ENCODE measurements around the gene LARP1.

DNA sequence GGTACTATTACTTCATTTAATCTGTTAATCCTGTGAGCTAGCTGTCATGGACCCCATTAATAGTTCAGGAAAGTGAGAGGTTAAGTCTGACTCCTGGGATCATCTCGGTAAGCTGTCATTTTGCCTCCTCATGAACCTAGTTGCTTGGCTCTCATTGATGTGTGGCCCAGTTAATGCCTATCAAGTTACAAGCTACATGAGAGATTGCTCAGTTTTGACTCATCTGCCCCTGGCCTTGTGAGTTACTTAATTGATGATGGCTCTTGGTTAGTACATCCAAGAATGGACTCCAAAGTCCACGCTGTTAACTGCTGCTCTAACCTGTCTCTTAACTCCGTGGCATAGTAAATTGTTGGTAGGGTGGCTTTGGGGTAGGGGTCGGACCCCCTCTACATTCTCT, 23.9 kb downstream of the LARP1 start:
- TF ChIP-seq, protein P1, sequence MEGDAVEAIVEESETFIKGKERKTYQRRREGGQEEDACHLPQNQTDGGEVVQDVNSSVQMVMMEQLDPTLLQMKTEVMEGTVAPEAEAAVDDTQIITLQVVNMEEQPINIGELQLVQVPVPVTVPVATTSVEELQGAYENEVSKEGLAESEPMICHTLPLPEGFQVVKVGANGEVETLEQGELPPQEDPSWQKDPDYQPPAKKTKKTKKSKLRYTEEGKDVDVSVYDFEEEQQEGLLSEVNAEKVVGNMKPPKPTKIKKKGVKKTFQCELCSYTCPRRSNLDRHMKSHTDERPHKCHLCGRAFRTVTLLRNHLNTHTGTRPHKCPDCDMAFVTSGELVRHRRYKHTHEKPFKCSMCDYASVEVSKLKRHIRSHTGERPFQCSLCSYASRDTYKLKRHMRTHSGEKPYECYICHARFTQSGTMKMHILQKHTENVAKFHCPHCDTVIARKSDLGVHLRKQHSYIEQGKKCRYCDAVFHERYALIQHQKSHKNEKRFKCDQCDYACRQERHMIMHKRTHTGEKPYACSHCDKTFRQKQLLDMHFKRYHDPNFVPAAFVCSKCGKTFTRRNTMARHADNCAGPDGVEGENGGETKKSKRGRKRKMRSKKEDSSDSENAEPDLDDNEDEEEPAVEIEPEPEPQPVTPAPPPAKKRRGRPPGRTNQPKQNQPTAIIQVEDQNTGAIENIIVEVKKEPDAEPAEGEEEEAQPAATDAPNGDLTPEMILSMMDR (IDR thresholded peaks at IDR 0.05; ENCODE audit: low read depth, low read length) = no peak
- no peak for TF ChIP-seq POLR2A (IDR thresholded peaks at IDR 0.05; ENCODE audit: extremely low read depth, insufficient read length)
- no peak for TF ChIP-seq MYC (IDR thresholded peaks at IDR 0.05; ENCODE audit: low read depth, low read length)

All from NB4 (cell line).